ENCODE measurements around the gene SERINC5. TPM values are rescaled to one million over a fixed set of nuclear protein-coding genes. Genes with fewer than 3 reads are reported as not detected.

Gene SERINC5
- total RNA-seq (2022; extraction: Qiagen RNA extraction) = 4.5 to 8.1 TPM (median 5.7 TPM) in 5 replicates

GRCh38 chr5:80255811-80256712 is at the start of gene SERINC5:
TSS of gene SERINC5 (minus strand) at chr5:80256048. CDS start at chr5:80255922, 126 bp downstream.

Other genes starting within 250 kb of the SERINC5 start
- gene THBS4, start 220.7 kb downstream of the SERINC5 start, total RNA-seq (2022; extraction: Qiagen RNA extraction) = 0.03 to 0.23 TPM (median 0.14 TPM) in 5 replicates
- gene SPZ1, start 64.0 kb upstream of the SERINC5 start, total RNA-seq (2022; extraction: Qiagen RNA extraction) = not detected in 5 replicates
- 12.3 to 19.6 TPM (median 13.1 TPM) in 5 replicates for gene ZFYVE16, start 152.0 kb upstream of the SERINC5 start, total RNA-seq (2022; extraction: Qiagen RNA extraction)
- gene FAM151B, start 232.1 kb upstream of the SERINC5 start, total RNA-seq (2022; extraction: Qiagen RNA extraction) = 1.1 to 1.7 TPM (median 1.4 TPM) in 5 replicates